ENCODE data around the gene SLC23A2.

GRCh38 chr20:4952229-4952628 lies 49.1 kb downstream of the SLC23A2 start:
- TF ChIP-seq, protein P1, sequence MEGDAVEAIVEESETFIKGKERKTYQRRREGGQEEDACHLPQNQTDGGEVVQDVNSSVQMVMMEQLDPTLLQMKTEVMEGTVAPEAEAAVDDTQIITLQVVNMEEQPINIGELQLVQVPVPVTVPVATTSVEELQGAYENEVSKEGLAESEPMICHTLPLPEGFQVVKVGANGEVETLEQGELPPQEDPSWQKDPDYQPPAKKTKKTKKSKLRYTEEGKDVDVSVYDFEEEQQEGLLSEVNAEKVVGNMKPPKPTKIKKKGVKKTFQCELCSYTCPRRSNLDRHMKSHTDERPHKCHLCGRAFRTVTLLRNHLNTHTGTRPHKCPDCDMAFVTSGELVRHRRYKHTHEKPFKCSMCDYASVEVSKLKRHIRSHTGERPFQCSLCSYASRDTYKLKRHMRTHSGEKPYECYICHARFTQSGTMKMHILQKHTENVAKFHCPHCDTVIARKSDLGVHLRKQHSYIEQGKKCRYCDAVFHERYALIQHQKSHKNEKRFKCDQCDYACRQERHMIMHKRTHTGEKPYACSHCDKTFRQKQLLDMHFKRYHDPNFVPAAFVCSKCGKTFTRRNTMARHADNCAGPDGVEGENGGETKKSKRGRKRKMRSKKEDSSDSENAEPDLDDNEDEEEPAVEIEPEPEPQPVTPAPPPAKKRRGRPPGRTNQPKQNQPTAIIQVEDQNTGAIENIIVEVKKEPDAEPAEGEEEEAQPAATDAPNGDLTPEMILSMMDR (IDR thresholded peaks at IDR 0.05): no peak
- TF ChIP-seq POLR2AphosphoS5 (IDR thresholded peaks at IDR 0.05): no peak
- TF ChIP-seq POLR2A (IDR thresholded peaks at IDR 0.05): no peak
- no peak for TF ChIP-seq EP300 (IDR thresholded peaks at IDR 0.05)

Measured in stomach (tissue), 4 donors.